NCI-H524 treated with DMSO at 0.1 percent for 48 hours (cell line): Measurements from ENCODE around the gene MEP1B.

Source experiments
- DNase-seq: peaks from one replicate; lab custom pipeline; 2025; lab: John Stamatoyannopoulos, UW

Gene MEP1B

DNA sequence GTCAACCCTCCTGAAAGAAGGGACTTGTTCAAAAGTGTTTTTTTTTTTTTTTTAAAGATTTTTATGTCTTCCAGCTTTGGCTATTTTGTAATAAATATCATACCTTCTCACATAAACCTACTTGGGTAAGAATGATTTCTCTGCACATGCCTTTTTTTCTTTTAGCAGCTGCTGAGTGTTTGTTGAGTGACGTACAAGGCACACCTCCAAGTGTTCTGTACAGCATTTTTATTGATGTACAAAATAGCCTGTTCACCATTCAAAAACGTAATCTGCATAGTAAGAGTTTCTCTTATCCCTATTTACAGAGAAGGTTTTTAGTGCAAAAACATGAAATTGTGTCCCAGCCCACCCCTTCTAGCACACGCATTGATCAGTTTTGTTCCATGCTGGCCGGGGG is 77.6 kb downstream of the MEP1B start:
- DNase-seq: no peak
